T-helper 1 cell treated with Interleukin-12 subunit alpha and Interleukin-12 subunit beta and Interleukin-4 antibody, amounts not matched to agents 30 μg/mL and 1 μg/mL, for 36 hours (primary cell): ENCODE results near the gene TMEM204.
A peak's percentile ranks its signal among the peaks of the same experiment; 100 is the strongest.
"Not testable (repeated sequence)": the region's sequence is repeated elsewhere in the genome, so short reads cannot be mapped to it uniquely, and the experiment has no call there.

Experiments
- H3K27ac Mint-ChIP-seq: one replicate; pipeline ENCODE4 v1.8.0; 2021; ENCODE audit warnings: mild to moderate bottlenecking, mixed read lengths
- H3K27me3 Mint-ChIP-seq: one replicate; pipeline ENCODE4 v1.8.0; 2021; ENCODE audit warnings: low read depth, mixed read lengths
- H3K36me3 Mint-ChIP-seq: one replicate; pipeline ENCODE4 v1.8.0; 2021; ENCODE audit warnings: low read depth, mixed read lengths
- H3K4me1 Mint-ChIP-seq: one replicate; pipeline ENCODE4 v1.8.0; 2021; ENCODE audit warnings: low read depth, mixed read lengths
- H3K4me3 Mint-ChIP-seq: one replicate; pipeline ENCODE4 v1.8.0; 2021; ENCODE audit warnings: mild to moderate bottlenecking, moderate library complexity, mixed read lengths
- H3K9me3 Mint-ChIP-seq: one replicate; pipeline ENCODE4 v1.8.0; 2021; ENCODE audit warnings: mixed read lengths

Gene TMEM204

GRCh38 chr16:1590930-1591705 is 57.7 kb downstream of the TMEM204 start:
- no peaks in the 10 kb centered on the region for H3K36me3 Mint-ChIP-seq
- H3K27me3 Mint-ChIP-seq = no peaks in the 10 kb centered on the region
- H3K4me1 Mint-ChIP-seq = no peaks in the 10 kb centered on the region
- H3K9me3 Mint-ChIP-seq = no peaks in the 10 kb centered on the region
- H3K27ac Mint-ChIP-seq = peak overlapping the region; percentile 18
- H3K4me3 Mint-ChIP-seq = no peak overlapping the region

- no peak overlapping the region for H3K27ac Mint-ChIP-seq
Measured at GRCh38 chr16:1592446-1592845, 59.0 kb downstream of the TMEM204 start.

GRCh38 chr16:1595511-1595910 is 62.0 kb downstream of the TMEM204 start:
- not testable (repeated sequence) for H3K4me3 Mint-ChIP-seq, H3K27me3 Mint-ChIP-seq, H3K36me3 Mint-ChIP-seq, H3K27ac Mint-ChIP-seq, H3K4me1 Mint-ChIP-seq, H3K9me3 Mint-ChIP-seq

More at GRCh38 chr16:1592446-1592845, 59.0 kb downstream of the TMEM204 start:
- Mint-ChIP-seq H3K9me3 (no peaks in the 10 kb centered on the region), H3K4me3 (no peak overlapping the region), H3K4me1 (no peaks in the 10 kb centered on the region), H3K27me3 (no peaks in the 10 kb centered on the region), H3K36me3 (no peaks in the 10 kb centered on the region)

- Mint-ChIP-seq H3K4me1 (no peaks in the 10 kb centered on the region), H3K27ac (no peak overlapping the region), H3K4me3 (no peak overlapping the region), H3K9me3 (no peaks in the 10 kb centered on the region), H3K27me3 (no peaks in the 10 kb centered on the region), H3K36me3 (no peaks in the 10 kb centered on the region)
Measured at GRCh38 chr16:1596516-1596915, 63.0 kb downstream of the TMEM204 start.

GRCh38 chr16:1597154-1597553 is 63.7 kb downstream of the TMEM204 start:
- Mint-ChIP-seq H3K36me3 (no peaks in the 10 kb centered on the region), H3K4me3 (no peak overlapping the region), H3K9me3 (no peaks in the 10 kb centered on the region), H3K27ac (no peak overlapping the region), H3K4me1 (no peaks in the 10 kb centered on the region), H3K27me3 (no peaks in the 10 kb centered on the region)

- H3K36me3 Mint-ChIP-seq = no peaks in the 10 kb centered on the region
- H3K4me3 Mint-ChIP-seq = no peak overlapping the region
- no peak overlapping the region for H3K27ac Mint-ChIP-seq
- H3K27me3 Mint-ChIP-seq = no peaks in the 10 kb centered on the region
- H3K4me1 Mint-ChIP-seq = no peaks in the 10 kb centered on the region
- H3K9me3 Mint-ChIP-seq = no peaks in the 10 kb centered on the region
Measured at GRCh38 chr16:1601031-1601430, 67.6 kb downstream of the TMEM204 start.

GRCh38 chr16:1601489-1601888 is 68.0 kb downstream of the TMEM204 start:
- Mint-ChIP-seq H3K9me3 (no peaks in the 10 kb centered on the region), H3K27ac (no peak overlapping the region), H3K4me1 (no peaks in the 10 kb centered on the region), H3K4me3 (no peak overlapping the region), H3K27me3 (no peaks in the 10 kb centered on the region), H3K36me3 (no peaks in the 10 kb centered on the region)

GRCh38 chr16:1602285-1602684 is 68.8 kb downstream of the TMEM204 start:
- Mint-ChIP-seq H3K4me1 (no peaks in the 10 kb centered on the region), H3K9me3 (no peaks in the 10 kb centered on the region), H3K27me3 (no peaks in the 10 kb centered on the region), H3K4me3 (no peak overlapping the region), H3K36me3 (no peaks in the 10 kb centered on the region), H3K27ac (no peak overlapping the region)
